GM18508 (cell line): ENCODE measurements around the gene MYO7A.

ENCODE experiments used
- ATAC-seq: cut with Tn5 transposase; IDR thresholded peaks from one replicate; pipeline ENCODE4 v1.9.1; 2021; ENCODE audit warnings: moderate number of reproducible peaks; ENCODE audit not compliant: insufficient read depth, unreplicated experiment

The MYO7A gene

GRCh38 chr11:77110836-77111235 is 17.2 kb upstream of the MYO7A start:
- no peak for ATAC-seq

GRCh38 chr11:77111277-77111676 is 16.8 kb upstream of the MYO7A start:
- ATAC-seq: no peak

GRCh38 chr11:77111946-77112345 is 16.1 kb upstream of the MYO7A start:
- no peak for ATAC-seq

- no peak for ATAC-seq
Measured at GRCh38 chr11:77112641-77113381, 15.2 kb upstream of the MYO7A start.

- ATAC-seq: no peak
Measured at GRCh38 chr11:77113382-77114088, 14.5 kb upstream of the MYO7A start.

GRCh38 chr11:77114089-77114463 is 14.0 kb upstream of the MYO7A start:
- no peak for ATAC-seq

- no peak for ATAC-seq
Measured at GRCh38 chr11:77115181-77115611, 12.8 kb upstream of the MYO7A start.

- no peak for ATAC-seq
Measured at GRCh38 chr11:77115956-77116355, 12.1 kb upstream of the MYO7A start.

- ATAC-seq: no peak
Measured at GRCh38 chr11:77117492-77117891, 10.6 kb upstream of the MYO7A start.

GRCh38 chr11:77118086-77118485 is 10.0 kb upstream of the MYO7A start:
- no peak for ATAC-seq

GRCh38 chr11:77118971-77119370 is 9.1 kb upstream of the MYO7A start:
- ATAC-seq: no peak

- no peak for ATAC-seq
Measured at GRCh38 chr11:77119531-77119936, 8.5 kb upstream of the MYO7A start.

GRCh38 chr11:77120571-77120970 is 7.5 kb upstream of the MYO7A start:
- ATAC-seq: no peak

- no peak for ATAC-seq
Measured at GRCh38 chr11:77121096-77121640, 6.9 kb upstream of the MYO7A start.

GRCh38 chr11:77121876-77122575 is 6.0 kb upstream of the MYO7A start:
- ATAC-seq: no peak

- ATAC-seq: no peak
Measured at GRCh38 chr11:77122576-77123212, 5.4 kb upstream of the MYO7A start.

GRCh38 chr11:77123591-77123990 is 4.5 kb upstream of the MYO7A start:
- no peak for ATAC-seq

GRCh38 chr11:77124041-77124440 is 4.0 kb upstream of the MYO7A start:
- ATAC-seq: no peak

- ATAC-seq: no peak
Measured at GRCh38 chr11:77124488-77124887, 3.6 kb upstream of the MYO7A start.

- ATAC-seq: no peak
Measured at GRCh38 chr11:77125191-77125590, 2.9 kb upstream of the MYO7A start.

- ATAC-seq: no peak
Measured at GRCh38 chr11:77125695-77126094, 2.4 kb upstream of the MYO7A start.
